Activated CD4-positive, alpha-beta T cell treated with anti-CD3 and anti-CD28 coated beads, Interleukin-2, amount 10 ng/mL, durations not matched to agents 7 days and 5 days (primary cell): ENCODE data around the gene PTK7. TPM values are rescaled to one million over a fixed set of nuclear protein-coding genes. Genes with fewer than 3 reads are reported as not detected.
A peak's percentile ranks its signal among the peaks of the same experiment; 100 is the strongest.

ENCODE experiments used
- CTCF ChIA-PET: fragments of 350-600 bp; sonication (Branson Sonifier 250); formaldehyde crosslinking; loops from one replicate; lab custom pipeline; 2021; ENCODE audit warnings: antibody characterized with exemption; lab: Charles Lee
- POLR2A ChIA-PET: fragments of 350-600 bp; sonication (Branson Sonifier 250); formaldehyde crosslinking; loops from one replicate; lab custom pipeline; 2021; ENCODE audit warnings: antibody characterized with exemption; lab: Charles Lee
- DNase-seq: peaks from one replicate; pipeline ENCODE4 v3.0.0-alpha.2; 2020
- H3K27ac Mint-ChIP-seq: one replicate; pipeline ENCODE4 v1.8.0; 2021; ENCODE audit warnings: mild to moderate bottlenecking, moderate library complexity, mixed read lengths
- H3K27me3 Mint-ChIP-seq: one replicate; pipeline ENCODE4 v1.8.0; 2021; ENCODE audit warnings: mixed read lengths
- H3K36me3 Mint-ChIP-seq: one replicate; pipeline ENCODE4 v1.8.0; 2021; ENCODE audit warnings: low read depth, mixed read lengths
- H3K4me1 Mint-ChIP-seq: one replicate; pipeline ENCODE4 v1.8.0; 2021; ENCODE audit warnings: mixed read lengths
- H3K4me3 Mint-ChIP-seq: one replicate; pipeline ENCODE4 v1.8.0; 2021; ENCODE audit warnings: mild to moderate bottlenecking, moderate library complexity, mixed read lengths
- H3K9me3 Mint-ChIP-seq: one replicate; pipeline ENCODE4 v1.8.0; 2021; ENCODE audit warnings: mixed read lengths
- total RNA-seq, 2 experiments: library from RNA; stranded (reverse); gene quantifications; one replicate each; pipeline ENCODE4 v1.2.3, GENCODE V29; 2021

The PTK7 gene
- total RNA-seq: 1 to 10 TPM; 1.3 to 1.9 TPM

DNA sequence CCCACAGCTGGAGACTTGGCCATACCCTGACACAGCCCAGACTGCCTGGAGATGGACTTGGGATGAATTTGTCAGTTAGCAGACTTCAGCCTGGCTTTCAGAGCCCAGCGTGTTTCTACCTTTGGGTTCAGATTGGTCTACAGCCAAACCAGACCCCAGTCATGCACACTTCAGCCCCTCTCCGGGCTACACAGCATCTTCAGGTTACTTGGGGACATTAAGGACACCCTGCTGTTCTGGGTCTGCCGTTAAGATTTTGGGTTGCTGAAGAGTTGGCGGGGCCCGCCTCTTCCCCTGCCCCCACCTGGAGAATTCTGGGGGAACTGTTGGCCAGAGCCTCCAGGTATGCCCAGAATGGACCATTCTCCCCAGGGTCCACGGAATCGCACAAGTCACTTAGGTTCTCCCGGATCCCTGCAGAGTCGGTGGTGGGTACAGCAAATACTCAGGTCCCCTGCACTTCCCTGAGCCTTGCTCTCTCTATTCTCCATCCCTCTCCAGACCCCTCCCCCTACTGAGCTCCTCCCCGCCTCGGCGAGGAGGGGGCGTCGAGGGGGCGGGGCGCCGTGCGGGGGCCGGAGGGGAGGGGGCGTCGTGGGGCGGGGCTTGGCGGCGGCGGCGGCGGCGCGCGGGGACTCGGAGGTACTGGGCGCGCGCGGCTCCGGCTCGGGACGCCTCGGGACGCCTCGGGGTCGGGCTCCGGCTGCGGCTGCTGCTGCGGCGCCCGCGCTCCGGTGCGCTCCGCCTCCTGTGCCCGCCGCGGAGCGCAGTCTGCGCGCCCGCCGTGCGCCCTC, at the start of gene PTK7:
Gene PTK7 (plus strand): TSS at position 645 of the 794 bp plus-strand sequence. CDS start 175 bp downstream, outside the sequence.
- H3K36me3 Mint-ChIP-seq: no peaks in the 10 kb centered on the region
- peak within 1 kb of the TSS; percentile 58 for H3K4me3 Mint-ChIP-seq
- peak; percentile 37 for DNase-seq
- no peaks in the 10 kb centered on the region for H3K4me1 Mint-ChIP-seq
- POLR2A ChIA-PET: no interaction called here
- CTCF ChIA-PET: interaction anchor here (0.6 to 1.3 kb wide), 2 partner anchors 10 to 1919 kb away, joined by 3 read pairs; no protein-coding TSS in a partner anchor
- H3K9me3 Mint-ChIP-seq: no peaks in the 10 kb centered on the region
- H3K27ac Mint-ChIP-seq: no peak within 1 kb of the TSS
- H3K27me3 Mint-ChIP-seq: peaks cover 25% of the 10 kb centered on the region

- H3K9me3 Mint-ChIP-seq: no peaks in the 10 kb centered on the region
- ChIA-PET CTCF (no interaction called here), POLR2A (interaction anchor here (0.6 kb wide), 1 partner anchor 542 kb away, joined by 3 read pairs; no protein-coding TSS in a partner anchor)
- H3K27ac Mint-ChIP-seq: no peak overlapping the region
- peaks cover 52% of the 10 kb centered on the region for H3K36me3 Mint-ChIP-seq
- peaks cover 18% of the 10 kb centered on the region for H3K4me1 Mint-ChIP-seq
- no peak for DNase-seq
- H3K4me3 Mint-ChIP-seq: no peak overlapping the region
- no peaks in the 10 kb centered on the region for H3K27me3 Mint-ChIP-seq
Measured at GRCh38 chr6:43026365-43026764, 49.7 kb upstream of the PTK7 start.

DNA sequence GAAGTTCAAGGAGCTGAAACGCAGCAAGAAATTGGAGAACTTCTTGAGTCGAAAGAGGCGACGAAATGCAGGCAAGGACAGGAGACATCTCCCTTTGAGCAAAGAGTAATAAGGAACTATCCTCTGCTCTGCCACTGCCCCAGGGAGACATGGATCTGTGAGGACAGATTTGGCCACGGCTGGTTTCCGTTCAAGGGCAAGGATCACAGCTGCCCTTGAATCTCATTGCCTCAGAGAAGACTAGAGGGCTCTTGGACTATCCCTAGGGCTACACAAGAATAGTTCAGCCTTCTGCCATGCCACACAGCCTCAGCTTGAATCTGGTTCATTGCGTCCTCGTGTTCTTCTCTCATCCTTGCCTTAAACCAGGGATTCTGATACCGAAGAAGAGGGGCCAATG, 47.0 kb upstream of the PTK7 start:
- Mint-ChIP-seq H3K9me3 (no peaks in the 10 kb centered on the region), H3K4me3 (no peak overlapping the region), H3K36me3 (peaks cover 57% of the 10 kb centered on the region), H3K27ac (no peak overlapping the region), H3K27me3 (no peaks in the 10 kb centered on the region), H3K4me1 (peaks cover 10% of the 10 kb centered on the region)
- CTCF ChIA-PET: interaction anchor here (1.1 to 1.8 kb wide), 3 partner anchors 8 to 18 kb away, joined by 3 to 5 read pairs (median 4); no protein-coding TSS in a partner anchor
- POLR2A ChIA-PET: no interaction called here
- no peak for DNase-seq

- H3K27ac Mint-ChIP-seq: no peak overlapping the region
- no peaks in the 10 kb centered on the region for H3K4me1 Mint-ChIP-seq
- ChIA-PET CTCF (interaction anchor here (0.6 to 1.5 kb wide), 4 partner anchors 16 to 445 kb away, joined by 3 to 4 read pairs (median 3); no protein-coding TSS in a partner anchor), POLR2A (no interaction called here)
- H3K27me3 Mint-ChIP-seq: no peaks in the 10 kb centered on the region
- no peak overlapping the region for H3K4me3 Mint-ChIP-seq
- DNase-seq: no peak
- peaks cover 38% of the 10 kb centered on the region for H3K36me3 Mint-ChIP-seq
- no peaks in the 10 kb centered on the region for H3K9me3 Mint-ChIP-seq
Measured at GRCh38 chr6:43032326-43032725, 43.8 kb upstream of the PTK7 start.

- H3K4me1 Mint-ChIP-seq: no peaks in the 10 kb centered on the region
- H3K27ac Mint-ChIP-seq: no peak overlapping the region
- H3K9me3 Mint-ChIP-seq: no peaks in the 10 kb centered on the region
- H3K36me3 Mint-ChIP-seq: peaks cover 35% of the 10 kb centered on the region
- DNase-seq: no peak
- no peaks in the 10 kb centered on the region for H3K27me3 Mint-ChIP-seq
- ChIA-PET POLR2A (no interaction called here), CTCF (interaction anchor here (0.6 to 1.5 kb wide), 2 partner anchors 16 to 122 kb away, joined by 4 to 5 read pairs; no protein-coding TSS in a partner anchor)
- no peak overlapping the region for H3K4me3 Mint-ChIP-seq
Measured at GRCh38 chr6:43033496-43034189, 42.5 kb upstream of the PTK7 start.

DNA sequence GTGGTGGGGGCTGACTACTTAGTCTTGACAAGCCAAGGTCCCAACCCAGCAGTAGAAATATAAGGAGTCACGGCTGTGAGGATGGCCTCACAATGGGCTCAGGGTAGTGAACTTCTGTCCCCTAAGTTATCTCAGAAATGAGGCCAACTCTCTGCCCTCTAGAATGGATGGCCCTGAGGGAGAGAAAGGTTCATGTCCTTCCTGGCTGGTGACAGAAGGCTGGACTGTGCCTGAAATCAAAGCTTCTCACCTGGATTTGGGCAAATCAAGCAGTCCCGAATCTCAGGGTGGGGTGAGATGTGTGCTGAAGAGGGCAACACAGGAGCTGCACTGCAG, 42.0 kb upstream of the PTK7 start:
- Mint-ChIP-seq H3K4me1 (no peaks in the 10 kb centered on the region), H3K4me3 (no peak overlapping the region), H3K9me3 (no peaks in the 10 kb centered on the region), H3K27me3 (no peaks in the 10 kb centered on the region), H3K27ac (no peak overlapping the region), H3K36me3 (peaks cover 34% of the 10 kb centered on the region)
- DNase-seq: no peak
- CTCF ChIA-PET: interaction anchor here (0.6 to 1.1 kb wide), 2 partner anchors 13 to 122 kb away, joined by 3 to 5 read pairs; no protein-coding TSS in a partner anchor
- POLR2A ChIA-PET: no interaction called here

DNA sequence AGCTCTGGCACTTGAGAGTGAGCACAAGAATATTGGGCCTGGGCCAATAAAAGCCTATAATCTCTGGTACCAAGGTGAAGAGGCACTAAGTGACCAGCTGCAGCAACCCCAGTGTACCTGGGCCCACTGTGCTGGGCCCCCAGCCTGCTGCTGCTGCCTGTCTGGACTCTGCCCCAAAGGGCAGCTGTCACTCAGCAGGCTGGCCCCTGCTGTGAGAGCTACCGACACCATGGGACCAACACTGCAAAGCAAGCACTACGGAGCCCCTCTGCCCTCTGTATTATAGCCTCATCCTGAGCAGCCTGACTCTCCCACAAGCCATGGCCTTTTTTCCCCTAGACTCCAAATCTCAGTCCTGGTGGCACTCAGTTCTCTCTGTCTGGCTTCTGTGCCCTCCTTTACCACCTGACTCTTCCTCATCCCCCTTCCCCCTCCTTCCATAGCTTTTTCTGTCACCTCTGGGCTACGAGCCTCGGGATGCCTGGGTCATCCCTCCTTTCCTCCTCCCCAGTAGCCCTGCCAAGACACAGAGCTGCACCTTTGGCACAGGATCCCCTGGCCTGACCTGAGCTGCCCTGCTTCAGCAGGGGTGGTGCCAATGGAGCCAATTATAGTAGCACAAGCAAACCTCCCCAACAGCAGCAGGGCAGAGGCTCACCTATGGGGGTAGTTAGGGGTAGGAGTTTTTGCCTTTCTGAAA, 40.5 kb upstream of the PTK7 start:
- Mint-ChIP-seq H3K36me3 (peaks cover 27% of the 10 kb centered on the region), H3K4me3 (no peak overlapping the region), H3K27me3 (no peaks in the 10 kb centered on the region), H3K27ac (peak overlapping the region; percentile 31), H3K9me3 (no peaks in the 10 kb centered on the region), H3K4me1 (no peaks in the 10 kb centered on the region)
- ChIA-PET POLR2A (no interaction called here), CTCF (interaction anchor here (0.6 to 1.4 kb wide), 7 partner anchors 10 to 466 kb away, joined by 3 to 5 read pairs (median 3); partner anchors contain the start of gene CUL7)
- no peak for DNase-seq

DNA sequence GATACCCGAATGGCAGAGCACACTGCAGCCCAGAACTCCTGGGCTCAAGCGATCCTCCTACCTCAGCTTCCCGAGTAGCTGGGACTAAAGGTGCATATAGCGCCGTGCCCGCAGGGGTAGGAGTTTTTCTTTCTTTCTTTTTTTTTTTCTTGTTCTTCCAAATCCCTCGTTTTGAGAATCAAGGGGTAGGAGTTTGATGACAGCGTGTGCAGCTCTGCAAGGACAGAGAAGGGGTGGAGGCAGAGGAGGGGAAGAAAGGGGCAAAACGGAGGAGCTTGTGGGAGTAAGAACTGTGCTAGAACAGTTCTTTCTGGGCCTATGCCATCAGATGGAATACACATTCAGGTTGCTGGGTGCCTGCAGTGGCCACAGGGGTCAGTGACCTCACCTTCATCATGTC, 39.4 kb upstream of the PTK7 start:
- Mint-ChIP-seq H3K4me1 (no peaks in the 10 kb centered on the region), H3K36me3 (peaks cover 23% of the 10 kb centered on the region), H3K27me3 (no peaks in the 10 kb centered on the region), H3K9me3 (no peaks in the 10 kb centered on the region), H3K4me3 (no peak overlapping the region), H3K27ac (peak overlapping the region; percentile 9)
- DNase-seq: no peak
- CTCF ChIA-PET: interaction anchor here (1.4 kb wide), 1 partner anchor 17 kb away, joined by 3 read pairs; the partner anchor contains the start of gene CUL7
- POLR2A ChIA-PET: no interaction called here

- no peaks in the 10 kb centered on the region for H3K27me3 Mint-ChIP-seq
- H3K36me3 Mint-ChIP-seq: peaks cover 20% of the 10 kb centered on the region
- no peak overlapping the region for H3K4me3 Mint-ChIP-seq
- DNase-seq: no peak
- no peaks in the 10 kb centered on the region for H3K4me1 Mint-ChIP-seq
- no peaks in the 10 kb centered on the region for H3K9me3 Mint-ChIP-seq
- ChIA-PET CTCF (no interaction called here), POLR2A (no interaction called here)
- H3K27ac Mint-ChIP-seq: no peak overlapping the region
Measured at GRCh38 chr6:43037197-43037596, 38.9 kb upstream of the PTK7 start.

DNA sequence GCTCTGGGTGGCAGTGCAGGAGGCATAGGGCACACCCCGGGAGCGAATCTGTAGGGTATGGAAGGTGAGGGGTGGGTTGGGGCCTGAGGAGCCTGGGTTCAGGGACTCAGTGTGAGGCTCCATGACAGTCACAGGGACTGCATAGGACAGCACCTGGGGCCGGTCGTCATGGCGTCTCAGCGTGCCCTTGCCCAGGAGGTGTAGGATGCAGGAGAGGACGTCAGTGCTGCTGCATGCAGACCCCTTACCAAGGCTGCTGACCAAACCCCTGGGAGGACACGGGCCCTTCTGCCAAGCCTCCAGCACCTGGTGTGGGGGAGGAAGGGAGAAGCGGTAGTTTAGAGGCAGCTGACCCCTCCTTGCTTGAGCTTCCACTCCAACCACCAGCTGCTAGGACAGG, 38.4 kb upstream of the PTK7 start:
- Mint-ChIP-seq H3K9me3 (no peaks in the 10 kb centered on the region), H3K4me3 (no peak overlapping the region), H3K27me3 (no peaks in the 10 kb centered on the region), H3K4me1 (no peaks in the 10 kb centered on the region), H3K27ac (no peak overlapping the region), H3K36me3 (peaks cover 20% of the 10 kb centered on the region)
- POLR2A ChIA-PET: no interaction called here
- CTCF ChIA-PET: no interaction called here
- no peak for DNase-seq

GRCh38 chr6:43038727-43039126, 37.4 kb upstream of the PTK7 start:
- no peak for DNase-seq
- Mint-ChIP-seq H3K27me3 (no peaks in the 10 kb centered on the region), H3K9me3 (no peaks in the 10 kb centered on the region), H3K27ac (peak overlapping the region; percentile 76), H3K4me1 (no peaks in the 10 kb centered on the region), H3K36me3 (peaks cover 23% of the 10 kb centered on the region), H3K4me3 (no peak overlapping the region)
- POLR2A ChIA-PET: no interaction called here
- CTCF ChIA-PET: interaction anchor here (0.9 to 1.7 kb wide), 2 partner anchors 11 to 15 kb away, joined by 5 read pairs; no protein-coding TSS in a partner anchor

DNA sequence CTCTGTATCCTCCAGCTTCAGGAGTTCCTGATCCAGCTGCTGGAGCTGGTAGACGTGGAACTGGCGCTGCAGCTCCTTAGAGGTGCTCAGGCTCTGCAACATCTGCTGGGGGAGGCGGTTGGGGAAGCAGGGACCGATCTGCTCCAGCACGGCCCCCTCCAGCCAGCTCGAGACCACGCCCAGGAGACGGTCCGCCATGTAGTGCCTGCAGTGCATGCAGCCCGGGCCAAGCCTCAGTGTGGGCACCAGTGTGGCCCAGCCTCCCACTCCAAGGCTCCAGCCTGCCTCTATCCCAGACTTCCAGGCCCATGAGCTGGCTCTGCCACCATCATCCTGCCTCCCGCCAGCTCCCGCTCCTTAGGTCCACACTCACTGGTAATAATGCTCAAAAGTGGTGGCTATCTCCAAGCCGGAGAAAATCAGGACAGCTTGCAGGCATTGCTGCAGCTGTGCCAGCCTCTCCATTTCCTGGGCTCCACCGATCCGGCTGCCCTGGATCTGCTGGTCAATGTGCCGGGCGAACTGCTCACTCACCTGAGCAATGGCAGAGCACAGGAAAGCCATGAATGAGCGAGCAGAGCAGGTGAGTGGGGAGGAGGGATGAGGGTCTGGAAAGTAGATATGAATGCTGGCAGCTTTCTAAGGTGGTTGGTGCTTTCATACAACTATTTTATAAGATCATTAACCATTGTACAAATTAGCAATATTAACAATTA, 35.4 kb upstream of the PTK7 start:
- no peak for DNase-seq
- no peaks in the 10 kb centered on the region for H3K9me3 Mint-ChIP-seq
- H3K27me3 Mint-ChIP-seq: no peaks in the 10 kb centered on the region
- no peaks in the 10 kb centered on the region for H3K4me1 Mint-ChIP-seq
- ChIA-PET POLR2A (no interaction called here), CTCF (interaction anchor here (2.3 kb wide), 1 partner anchor 12 kb away, joined by 5 read pairs; no protein-coding TSS in a partner anchor)
- H3K36me3 Mint-ChIP-seq: peaks cover 19% of the 10 kb centered on the region
- H3K27ac Mint-ChIP-seq: no peak overlapping the region
- H3K4me3 Mint-ChIP-seq: no peak overlapping the region
